PC-3 (cell line): ENCODE data around the gene MIEN1. TPM values are rescaled to one million over a fixed set of nuclear protein-coding genes. Genes with fewer than 3 reads are reported as not detected.

Experiments
- ATAC-seq: fragments of 200-7000 bp; cut with Tn5 transposase; 2 replicates; pipeline ENCODE4 v1.9.1; 2020; ENCODE audit warnings: mild to moderate bottlenecking, moderate library complexity
- BruUV-seq: library from RNA; stranded (reverse); fragments of 400-500 nt; replicated peaks from 2 replicates; lab custom pipeline; 2021; lab: Mats Ljungman, UMichigan
- CTCF ChIA-PET: fragments of 300-600 bp; sonication (Branson Sonifier 250); formaldehyde crosslinking; loops from one replicate; lab custom pipeline; 2022; ENCODE audit warnings: antibody characterized with exemption; lab: Charles Lee
- POLR2A ChIA-PET: fragments of 300-600 bp; sonication (Branson Sonifier 250); formaldehyde crosslinking; loops from one replicate; lab custom pipeline; 2022; ENCODE audit warnings: antibody characterized with exemption; ENCODE audit not compliant: unreplicated experiment; lab: Charles Lee
- DNase-seq: peaks from one replicate; pipeline ENCODE4 v3.0.0-alpha.2; 2015
- H2AFZ ChIP-seq: fragments of 300-600 bp; sonication (generic); 2 replicates; pipeline ENCODE4 v1.6.0; 2016; ENCODE audit warnings: antibody characterized with exemption, low read length
- H3F3A ChIP-seq: fragments of 300-600 bp; sonication (generic); one replicate; pipeline ENCODE4 v1.6.0; 2017; ENCODE audit warnings: antibody characterized with exemption, low read length, control low read depth, mild to moderate bottlenecking; ENCODE audit not compliant: unreplicated experiment
- H3K27ac ChIP-seq: fragments of 300-600 bp; sonication (generic); 2 replicates; pipeline ENCODE4 v1.5.1; 2016; ENCODE audit warnings: mild to moderate bottlenecking, low read length
- H3K27me3 ChIP-seq: fragments of 300-600 bp; sonication (generic); 2 replicates; pipeline ENCODE4 v1.6.1; 2016; ENCODE audit warnings: low read length, mixed read lengths
- H3K36me3 ChIP-seq: fragments of 300-600 bp; sonication (generic); 2 replicates; pipeline ENCODE4 v1.6.1; 2016; ENCODE audit warnings: low read depth, mixed run types, low read length, mixed read lengths
- H3K4me1 ChIP-seq: fragments of 300-600 bp; sonication (generic); 2 replicates; pipeline ENCODE4 v1.5.1; 2016; ENCODE audit warnings: low read length; ENCODE audit not compliant: insufficient read depth
- H3K4me2 ChIP-seq: fragments of 300-600 bp; sonication (generic); 2 replicates; pipeline ENCODE4 v1.6.0; 2016; ENCODE audit warnings: low read length
- H3K4me3 ChIP-seq: fragments of 300-600 bp; sonication (generic); 2 replicates; pipeline ENCODE4 v1.5.1; 2016; ENCODE audit warnings: mild to moderate bottlenecking, low read length, mixed read lengths
- H3K79me2 ChIP-seq: fragments of 300-600 bp; sonication (generic); 2 replicates; pipeline ENCODE4 v1.6.1; 2017; ENCODE audit warnings: low read length, mixed read lengths
- H3K9ac ChIP-seq: fragments of 300-600 bp; sonication (generic); 2 replicates; pipeline ENCODE4 v1.6.0; 2016; ENCODE audit warnings: mild to moderate bottlenecking, low read length
- H3K9me2 ChIP-seq: fragments of 300-600 bp; sonication (generic); replicated peaks from 2 replicates; pipeline ENCODE4 v1.6.1; 2016; ENCODE audit warnings: mixed run types, low read length, mixed read lengths
- H3K9me3 ChIP-seq: fragments of 300-600 bp; sonication (generic); 2 replicates; pipeline ENCODE4 v1.6.1; 2016; ENCODE audit warnings: low read length, mixed read lengths
- H4K20me1 ChIP-seq: fragments of 300-600 bp; sonication (generic); 2 replicates; pipeline ENCODE4 v1.6.1; 2016; ENCODE audit warnings: low read length, mixed read lengths
- CTCF ChIP-seq: fragments of 300-600 bp; sonication (generic); conservative IDR thresholded peaks from 2 replicates; pipeline ENCODE4 v1.5.1; 2017; ENCODE audit warnings: antibody characterized with exemption, low read depth, mild to moderate bottlenecking, low read length
- EZH2 ChIP-seq: fragments of 300-600 bp; sonication (generic); IDR thresholded peaks from one replicate; pipeline ENCODE4 v1.6.1; 2017; ENCODE audit warnings: antibody characterized with exemption, mild to moderate bottlenecking, low read length; ENCODE audit not compliant: unreplicated experiment
- EZH2phosphoT487 ChIP-seq: fragments of 300-600 bp; sonication (generic); IDR thresholded peaks from 2 replicates; pipeline ENCODE4 v1.6.1; 2018; ENCODE audit warnings: mild to moderate bottlenecking, antibody characterized with exemption, low read length, borderline replicate concordance
- intact Hi-C: fragments of 100-400 bp; cut with micrococcal nuclease; formaldehyde crosslinking; loops from 2 replicates; pipeline ENCODE4 v1.9.0; 2023
- total RNA-seq: library from RNA; depleted of rRNA; stranded (reverse); fragments of >200 nt; gene quantifications from 2 replicates; pipeline ENCODE4 v1.2.3, GENCODE V29; 2014

MIEN1 gene
- total RNA-seq, 1 experiment from 2014 or later: 52.0 TPM

GRCh38 chr17:39744075-39744835, 13.9 kb upstream of the MIEN1 start:
- ChIA-PET CTCF (no interaction called here), POLR2A (no interaction called here)
- TF ChIP-seq CTCF (no peak), EZH2phosphoT487 (no peak), EZH2 (no peak)
- H3F3A ChIP-seq: no peaks in the 10 kb centered on the region
- no peak overlapping the region for H3K4me3 ChIP-seq
- ATAC-seq: no peak
- H3K4me2 ChIP-seq: no peak overlapping the region
- BruUV-seq: no TSS peak
- H3K9me2 ChIP-seq: no peaks in the 10 kb centered on the region
- H4K20me1 ChIP-seq: peaks cover 5% of the 10 kb centered on the region; the same call in 1 of the 2 replicates
- H2AFZ ChIP-seq: no peak overlapping the region
- peaks cover 16% of the 10 kb centered on the region; the same call in 1 of the 2 replicates for H3K79me2 ChIP-seq
- no peaks in the 10 kb centered on the region for H3K9me3 ChIP-seq
- H3K27me3 ChIP-seq: no peaks in the 10 kb centered on the region
- H3K27ac ChIP-seq: no peak overlapping the region
- intact Hi-C loops: no loop called here
- H3K4me1 ChIP-seq: peaks cover 20% of the 10 kb centered on the region
- no peaks in the 10 kb centered on the region; the same call in 1 of the 2 replicates for H3K36me3 ChIP-seq
- no peak for DNase-seq
- H3K9ac ChIP-seq: no peak overlapping the region

GRCh38 chr17:39742856-39743436, 12.6 kb upstream of the MIEN1 start:
- Histone ChIP-seq H4K20me1 (peaks cover 5% of the 10 kb centered on the region; the same call in 1 of the 2 replicates), H3K27me3 (no peaks in the 10 kb centered on the region), H3K79me2 (peaks cover 16% of the 10 kb centered on the region; the same call in 1 of the 2 replicates), H3K4me1 (peaks cover 20% of the 10 kb centered on the region), H3F3A (no peaks in the 10 kb centered on the region), H3K4me2 (no peak overlapping the region), H3K9ac (no peak overlapping the region), H3K4me3 (no peak overlapping the region), H3K9me2 (no peaks in the 10 kb centered on the region), H3K9me3 (no peaks in the 10 kb centered on the region), H3K36me3 (no peaks in the 10 kb centered on the region; the same call in 1 of the 2 replicates), H3K27ac (no peak overlapping the region), H2AFZ (no peak overlapping the region)
- ChIA-PET POLR2A (no interaction called here), CTCF (no interaction called here)
- no peak for ATAC-seq
- intact Hi-C loops: no loop called here
- no TSS peak for BruUV-seq
- TF ChIP-seq CTCF (no peak), EZH2phosphoT487 (no peak), EZH2 (no peak)
- DNase-seq: no peak
